Measurements from ENCODE around the gene MAST4. TPM values are rescaled to one million over a fixed set of nuclear protein-coding genes. Genes with fewer than 3 reads are reported as not detected.

Gene MAST4
- total RNA-seq, 1 donor from 2014 or later: 56.9 TPM

DNA sequence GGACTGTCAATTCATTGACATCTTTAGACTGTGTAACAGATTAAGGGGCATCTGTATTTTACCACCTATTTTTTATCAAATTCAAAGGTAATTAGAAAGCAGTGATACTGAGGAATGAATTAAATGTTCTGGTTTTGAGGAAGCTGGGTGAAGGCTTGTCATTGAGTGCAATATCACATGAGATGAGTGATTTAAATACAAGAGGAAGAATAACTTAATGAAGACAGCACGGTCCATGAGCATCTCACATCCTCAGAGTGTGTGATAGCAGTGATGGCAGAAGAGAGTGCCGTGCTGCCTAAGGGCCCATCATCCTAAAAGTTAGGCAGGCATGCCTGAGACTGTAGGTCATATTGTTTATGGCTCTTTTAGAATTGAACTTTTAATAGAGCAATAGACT lies 263.3 kb downstream of the MAST4 start:
- no peak overlapping the region for H3K4me3 ChIP-seq
- DNase-seq (no peak), ATAC-seq (no peak)
- TF ChIP-seq, protein P1, sequence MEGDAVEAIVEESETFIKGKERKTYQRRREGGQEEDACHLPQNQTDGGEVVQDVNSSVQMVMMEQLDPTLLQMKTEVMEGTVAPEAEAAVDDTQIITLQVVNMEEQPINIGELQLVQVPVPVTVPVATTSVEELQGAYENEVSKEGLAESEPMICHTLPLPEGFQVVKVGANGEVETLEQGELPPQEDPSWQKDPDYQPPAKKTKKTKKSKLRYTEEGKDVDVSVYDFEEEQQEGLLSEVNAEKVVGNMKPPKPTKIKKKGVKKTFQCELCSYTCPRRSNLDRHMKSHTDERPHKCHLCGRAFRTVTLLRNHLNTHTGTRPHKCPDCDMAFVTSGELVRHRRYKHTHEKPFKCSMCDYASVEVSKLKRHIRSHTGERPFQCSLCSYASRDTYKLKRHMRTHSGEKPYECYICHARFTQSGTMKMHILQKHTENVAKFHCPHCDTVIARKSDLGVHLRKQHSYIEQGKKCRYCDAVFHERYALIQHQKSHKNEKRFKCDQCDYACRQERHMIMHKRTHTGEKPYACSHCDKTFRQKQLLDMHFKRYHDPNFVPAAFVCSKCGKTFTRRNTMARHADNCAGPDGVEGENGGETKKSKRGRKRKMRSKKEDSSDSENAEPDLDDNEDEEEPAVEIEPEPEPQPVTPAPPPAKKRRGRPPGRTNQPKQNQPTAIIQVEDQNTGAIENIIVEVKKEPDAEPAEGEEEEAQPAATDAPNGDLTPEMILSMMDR (IDR thresholded peaks at IDR 0.05): no peak
- intact Hi-C loops (cut with DNase I): no loop called here
- no peaks in the 10 kb centered on the region for H3K36me3 ChIP-seq
- no peak overlapping the region for H3K27ac ChIP-seq
- no peaks in the 10 kb centered on the region for H3K27me3 ChIP-seq (ENCODE audit: low read depth)
- peaks cover 7% of the 10 kb centered on the region for H3K4me1 ChIP-seq
- H3K9me3 ChIP-seq: no peaks in the 10 kb centered on the region

DNA sequence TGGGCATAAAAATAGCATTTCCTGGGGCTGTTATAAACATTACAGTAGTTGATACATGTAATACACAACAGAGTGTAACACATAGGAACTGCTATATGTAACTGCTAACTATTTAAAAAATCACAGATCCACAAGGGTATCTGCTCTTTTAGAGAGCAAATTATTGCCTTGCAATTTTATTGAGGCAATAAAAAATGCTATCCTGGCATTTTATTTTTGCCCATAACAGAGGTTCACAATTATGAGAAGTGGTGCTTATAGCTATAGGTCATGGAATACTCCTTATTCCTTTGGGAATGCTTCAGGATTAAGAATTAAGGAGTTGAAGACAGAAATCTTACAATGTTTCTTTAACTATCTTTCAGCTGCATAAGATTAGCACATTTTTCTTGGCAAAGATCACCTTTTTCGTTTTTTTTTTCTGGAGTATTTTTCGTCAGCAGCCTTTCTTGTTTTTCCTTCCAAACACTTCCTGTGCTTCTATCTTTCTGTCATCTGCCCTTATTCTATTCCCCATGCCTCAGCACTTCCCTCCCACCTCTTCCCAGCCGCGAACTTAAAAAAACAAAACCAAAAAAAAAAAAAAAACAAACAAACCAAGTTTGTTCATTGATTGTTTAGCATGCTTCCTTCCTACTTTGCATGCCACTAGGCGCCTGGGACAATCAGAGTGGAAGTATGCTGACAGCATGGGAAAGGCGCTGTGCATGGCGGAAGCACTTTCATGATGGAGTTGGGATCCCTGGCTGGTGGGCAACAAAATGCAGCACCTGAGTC lies 264.2 kb downstream of the MAST4 start:
- H3K27ac ChIP-seq: no peak overlapping the region
- no peak for DNase-seq
- no peaks in the 10 kb centered on the region for H3K9me3 ChIP-seq
- peaks cover 7% of the 10 kb centered on the region for H3K4me1 ChIP-seq
- ATAC-seq: no peak
- no peak overlapping the region for H3K4me3 ChIP-seq
- H3K27me3 ChIP-seq (ENCODE audit: low read depth): no peaks in the 10 kb centered on the region
- intact Hi-C loops (cut with DNase I): loop anchor here (10.0 kb wide), 1 partner anchor 46 kb away; no protein-coding TSS in a partner anchor
- no peaks in the 10 kb centered on the region for H3K36me3 ChIP-seq
- TF ChIP-seq, protein P1 (IDR thresholded peaks at IDR 0.05): no peak

DNA sequence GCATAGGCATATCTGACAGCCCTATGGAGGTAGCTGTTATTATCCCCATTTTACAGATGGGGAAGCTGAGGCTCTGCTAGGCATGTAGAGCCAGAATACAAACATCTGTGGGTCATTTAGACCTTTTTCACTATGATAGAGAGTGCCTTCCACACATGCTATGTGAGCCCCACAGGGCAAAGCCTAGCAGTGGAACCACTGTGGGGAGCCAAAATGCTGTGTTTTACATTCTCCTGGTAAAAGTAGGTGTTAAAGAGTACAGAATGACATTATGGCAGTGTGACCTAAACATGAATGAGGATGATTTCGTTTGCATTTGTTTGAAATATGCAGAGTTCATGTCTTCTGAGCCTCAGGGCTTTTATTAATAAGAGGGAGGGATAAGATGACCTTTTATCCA lies 265.2 kb downstream of the MAST4 start:
- Histone ChIP-seq H3K4me3 (no peak overlapping the region), H3K36me3 (no peaks in the 10 kb centered on the region), H3K27ac (no peak overlapping the region), H3K9me3 (no peaks in the 10 kb centered on the region), H3K27me3 (ENCODE audit: low read depth) (no peaks in the 10 kb centered on the region), H3K4me1 (peaks cover 7% of the 10 kb centered on the region)
- peak in 1 of 2 donors; percentile 24 for ATAC-seq
- TF ChIP-seq, protein P1 (IDR thresholded peaks at IDR 0.05): no peak
- intact Hi-C loops (cut with DNase I): loop anchor here (10.0 kb wide), 1 partner anchor 47 kb away; no protein-coding TSS in a partner anchor
- no peak for DNase-seq

DNA sequence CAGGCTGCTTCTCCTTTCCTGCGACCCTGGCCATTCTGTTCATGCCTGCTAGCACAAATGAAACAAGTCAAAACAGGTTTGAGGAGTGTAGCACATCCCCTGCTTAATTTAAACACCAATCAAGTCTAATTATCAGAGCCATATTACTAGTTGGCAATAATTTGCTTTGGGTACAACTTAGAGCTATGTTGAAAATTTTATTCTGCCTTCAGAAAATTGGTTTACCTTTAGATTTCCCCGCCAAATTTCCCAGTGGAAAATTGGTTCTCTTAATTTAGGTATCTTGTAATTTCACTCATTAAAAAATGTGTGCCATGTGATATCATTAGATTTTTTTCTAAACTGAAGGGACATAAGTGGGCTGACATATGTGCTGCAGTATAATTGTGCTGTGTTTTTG lies 265.8 kb downstream of the MAST4 start:
- TF ChIP-seq, protein P1 (IDR thresholded peaks at IDR 0.05): no peak
- ATAC-seq: no peak

DNA sequence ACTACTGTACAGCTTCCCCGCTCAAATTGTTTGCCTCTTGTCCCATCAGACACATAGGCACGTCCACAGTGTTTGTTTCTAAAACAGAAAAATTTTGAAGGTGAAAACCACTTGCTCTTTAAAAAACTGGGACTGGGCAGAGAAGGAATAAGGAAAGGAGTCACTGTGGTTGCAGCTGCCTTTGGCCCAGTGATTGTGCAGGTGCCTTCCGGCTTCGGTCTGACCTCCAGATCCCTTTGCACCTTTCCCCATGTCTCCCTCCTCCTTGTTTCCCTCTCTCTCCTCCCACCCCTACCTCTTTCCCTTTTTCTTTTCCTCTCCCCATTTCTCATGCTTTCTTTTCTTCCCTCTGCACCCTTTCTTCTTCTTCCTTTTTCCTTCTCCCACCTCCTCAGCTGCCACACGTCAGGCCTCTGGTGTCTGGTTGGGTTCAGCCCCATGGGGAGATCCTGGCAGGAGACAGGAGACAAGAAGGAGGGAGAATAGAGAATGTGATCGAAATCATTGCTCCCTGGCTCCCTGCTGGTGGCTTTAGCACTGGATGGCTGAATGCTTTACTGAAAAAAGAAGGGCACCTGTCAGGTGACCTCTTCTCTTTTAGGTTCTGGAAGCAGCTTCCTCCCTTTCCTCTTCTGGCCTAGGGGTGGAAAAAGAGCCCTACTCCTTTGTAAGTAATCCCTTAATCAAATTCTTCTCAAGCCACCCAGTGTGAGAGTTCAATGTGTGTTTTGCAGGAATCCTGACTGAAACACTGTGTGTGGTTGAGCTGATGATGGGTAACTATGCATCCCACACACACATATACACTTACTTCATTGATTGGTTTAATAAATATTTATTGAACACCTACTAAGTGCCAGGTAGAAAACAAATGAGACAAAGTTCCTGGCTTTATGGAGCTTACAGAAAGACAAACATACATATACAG lies 267.3 kb downstream of the MAST4 start:
- peaks cover 7% of the 10 kb centered on the region for H3K4me1 ChIP-seq
- TF ChIP-seq, protein P1 (IDR thresholded peaks at IDR 0.05): no peak
- ATAC-seq: no peak
- DNase-seq: no peak
- H3K9me3 ChIP-seq: no peaks in the 10 kb centered on the region
- no peak overlapping the region for H3K27ac ChIP-seq
- no peak overlapping the region for H3K4me3 ChIP-seq
- no peaks in the 10 kb centered on the region for H3K36me3 ChIP-seq
- no peaks in the 10 kb centered on the region for H3K27me3 ChIP-seq (ENCODE audit: low read depth)
- intact Hi-C loops (cut with DNase I): loop anchor here (10.0 kb wide), 1 partner anchor 49 kb away; no protein-coding TSS in a partner anchor

More for the DNA sequence above, 265.8 kb downstream of the MAST4 start:
- Histone ChIP-seq H3K36me3 (no peaks in the 10 kb centered on the region), H3K27ac (no peak overlapping the region), H3K27me3 (ENCODE audit: low read depth) (no peaks in the 10 kb centered on the region), H3K4me1 (peaks cover 7% of the 10 kb centered on the region), H3K9me3 (no peaks in the 10 kb centered on the region), H3K4me3 (no peak overlapping the region)
- intact Hi-C loops (cut with DNase I): loop anchor here (10.0 kb wide), 1 partner anchor 47 kb away; no protein-coding TSS in a partner anchor
- DNase-seq: no peak
